Esophagus mucosa (tissue), 1 donor: ENCODE results near the gene DEPDC5. TPM values are rescaled to one million over a fixed set of nuclear protein-coding genes. Genes with fewer than 3 reads are reported as not detected.
"Not testable (repeated sequence)": the region's sequence is repeated elsewhere in the genome, so short reads cannot be mapped to it uniquely, and the experiment has no call there.

Source experiments
- ATAC-seq: fragments of 200-7000 bp; cut with Tn5 transposase; one replicate; pipeline ENCODE4 v1.9.1; 2020
- total RNA-seq: library from RNA; stranded (reverse); gene quantifications from one replicate; pipeline ENCODE4 v1.2.4, GENCODE V29; 2023
- donor health status: DM: yes; HTN: yes; CAD: no.

DEPDC5 gene
- 17.7 TPM for total RNA-seq

DNA sequence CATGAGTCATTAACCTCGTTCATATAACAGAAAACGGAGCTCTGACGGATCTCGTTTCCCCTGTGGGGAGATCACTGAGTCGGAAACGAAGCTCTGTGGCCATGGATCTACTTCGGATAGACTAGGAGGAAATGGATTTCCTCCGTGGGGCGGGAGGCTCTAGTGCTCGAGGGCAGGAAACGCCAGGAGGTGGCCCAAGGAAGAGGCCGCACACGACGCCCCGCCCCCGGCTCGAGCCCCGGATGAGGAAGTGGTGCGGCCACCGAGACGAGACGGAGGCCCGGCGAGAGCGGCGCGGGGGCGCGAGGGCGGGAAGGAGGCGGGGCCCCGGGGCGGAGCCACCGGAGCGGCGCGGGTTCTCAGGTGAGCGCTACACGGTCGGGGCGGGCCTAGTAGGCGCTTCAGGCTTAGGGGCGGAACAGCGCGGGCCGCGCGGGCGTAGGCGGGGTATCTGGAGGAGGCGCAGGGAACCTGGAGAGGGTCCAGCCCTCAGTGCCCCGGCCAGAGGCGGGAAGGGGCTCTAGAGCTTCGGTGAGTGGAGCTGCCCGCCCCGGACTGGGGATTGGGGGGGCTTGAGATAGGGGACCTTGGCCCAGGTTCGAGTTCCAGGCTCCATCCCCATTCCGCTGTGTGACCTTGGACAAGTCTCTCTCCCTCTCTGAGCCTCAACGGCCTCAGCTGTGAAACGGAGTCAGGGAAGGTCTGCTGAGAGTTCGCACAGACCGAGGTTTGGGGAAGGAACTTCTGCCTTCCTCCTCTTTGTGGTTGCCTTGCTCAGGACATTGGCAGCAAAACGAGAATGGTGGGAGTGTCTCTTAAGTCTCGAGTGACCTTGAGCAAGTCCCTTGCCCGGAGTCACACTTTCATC, at the start of gene DEPDC5:
Gene DEPDC5 (plus strand): TSS at position 386 of the 868 bp plus-strand sequence. CDS start 903 bp downstream, outside the sequence.
- ATAC-seq: peak; percentile 90

DNA sequence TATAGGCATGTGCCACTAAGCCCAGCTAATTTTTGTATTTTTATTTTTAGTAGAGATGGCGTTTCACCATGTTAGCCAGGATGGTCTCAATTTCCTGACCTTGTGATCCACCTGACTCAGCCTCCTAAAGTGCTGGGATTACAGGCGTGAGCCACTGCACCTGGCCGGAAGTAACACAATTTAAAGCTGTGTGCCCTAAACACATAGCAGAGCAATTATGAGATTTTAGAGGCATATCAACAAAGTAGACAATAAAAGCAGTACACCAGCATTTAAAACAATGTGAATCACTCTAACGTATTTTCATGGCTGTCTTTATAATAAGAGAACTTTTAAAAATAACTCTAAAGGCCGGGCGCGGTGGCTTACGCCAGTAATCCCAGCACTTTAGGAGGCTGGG, 46.3 kb upstream of the DEPDC5 start:
- no peak for ATAC-seq

DNA sequence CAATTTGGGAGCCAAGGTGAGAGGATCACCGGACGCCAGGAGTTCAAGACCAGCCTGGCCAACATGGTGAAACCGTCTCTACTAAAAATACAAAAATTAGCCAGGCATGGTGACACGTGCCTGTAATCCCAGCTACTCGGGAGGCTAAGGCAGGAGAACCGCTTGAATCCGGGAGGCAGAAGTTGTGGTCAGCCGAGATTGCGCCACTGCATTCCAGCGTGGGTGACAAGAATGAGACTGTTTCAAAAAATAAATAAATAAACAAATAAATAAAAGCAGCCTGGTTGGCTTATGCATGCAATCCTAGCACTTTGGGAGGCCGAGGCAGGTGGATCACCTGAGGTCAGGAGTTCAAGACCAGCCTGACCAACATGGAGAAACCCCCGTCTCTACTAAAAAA, 42.6 kb upstream of the DEPDC5 start:
- not testable (repeated sequence) for ATAC-seq

DNA sequence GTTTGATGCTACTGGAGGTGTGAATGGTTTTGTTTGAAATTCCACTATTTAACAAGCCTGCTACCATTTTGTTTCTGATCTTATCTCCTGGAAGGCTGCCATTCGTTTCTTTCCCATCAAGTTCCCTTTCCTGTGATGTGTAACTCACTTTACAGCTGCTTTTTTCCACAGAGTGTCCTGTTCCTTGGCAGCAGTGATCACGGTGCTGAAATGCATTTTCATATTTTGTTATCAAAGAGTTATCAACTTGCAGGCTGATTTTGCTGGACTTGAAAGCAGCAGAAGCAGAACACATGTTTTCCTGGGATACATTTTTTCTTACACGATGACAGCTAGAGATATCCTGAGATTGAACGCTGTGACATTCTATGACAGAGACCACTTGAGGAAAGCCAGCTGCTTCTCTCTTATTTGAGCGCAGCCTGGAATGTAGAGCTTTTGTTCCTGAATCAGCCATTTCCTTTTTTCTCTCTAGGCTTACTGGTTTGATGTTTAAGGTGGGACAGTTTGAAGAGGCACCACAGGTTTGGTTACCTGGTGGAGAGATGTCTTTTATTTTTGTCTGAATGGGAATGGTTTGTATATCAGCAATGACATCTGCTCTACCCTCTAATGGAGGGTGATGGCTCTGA, 38.6 kb upstream of the DEPDC5 start:
- no peak for ATAC-seq

DNA sequence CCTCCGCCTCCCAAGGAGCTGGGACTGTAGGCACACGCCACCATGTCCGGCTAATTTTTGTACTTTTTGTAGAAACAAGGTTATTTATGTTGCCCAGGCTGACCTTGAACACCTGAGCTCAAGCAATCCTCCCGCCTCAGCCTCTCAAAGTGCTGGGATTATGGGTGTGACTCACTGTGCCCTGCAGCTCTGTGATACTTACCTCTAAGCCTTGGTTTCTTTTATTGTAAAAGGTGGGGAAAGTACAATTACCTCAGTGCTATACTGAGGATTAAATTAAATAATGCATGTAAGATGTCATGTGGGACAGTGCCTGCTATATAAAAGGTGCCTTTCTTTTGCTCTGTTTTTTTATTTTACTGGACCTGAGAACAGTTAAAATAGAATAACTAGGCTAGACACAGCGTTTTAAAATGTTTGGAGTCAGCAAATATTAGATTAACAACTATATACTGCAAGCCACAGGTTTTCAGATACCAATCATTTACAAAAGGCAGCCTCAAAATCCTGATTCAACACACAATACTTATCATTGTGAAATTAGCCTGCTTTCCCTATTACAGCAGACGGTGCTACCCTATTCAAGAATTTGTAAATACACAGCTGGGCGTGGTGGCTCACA, 33.9 kb upstream of the DEPDC5 start:
- ATAC-seq: peak; percentile 79

DNA sequence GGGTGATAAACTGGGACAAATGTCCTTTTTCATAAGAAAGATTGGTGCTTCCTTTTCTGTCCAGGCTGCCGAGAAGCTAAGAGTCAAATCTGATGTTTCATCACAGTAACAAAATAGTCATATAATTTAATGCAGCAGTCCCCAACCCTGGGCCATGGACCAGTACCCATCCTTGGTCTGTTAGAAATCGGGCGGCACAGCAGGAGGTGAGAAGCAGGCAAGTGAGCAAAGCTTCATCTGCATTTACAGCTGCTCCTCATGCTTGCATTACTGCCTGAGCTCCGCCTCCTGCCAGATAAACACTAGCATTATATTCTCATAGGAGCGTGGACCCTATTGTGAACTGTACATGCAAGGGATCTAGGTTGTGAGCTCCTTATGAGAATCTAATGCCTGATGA, 30.1 kb upstream of the DEPDC5 start:
- ATAC-seq: no peak

DNA sequence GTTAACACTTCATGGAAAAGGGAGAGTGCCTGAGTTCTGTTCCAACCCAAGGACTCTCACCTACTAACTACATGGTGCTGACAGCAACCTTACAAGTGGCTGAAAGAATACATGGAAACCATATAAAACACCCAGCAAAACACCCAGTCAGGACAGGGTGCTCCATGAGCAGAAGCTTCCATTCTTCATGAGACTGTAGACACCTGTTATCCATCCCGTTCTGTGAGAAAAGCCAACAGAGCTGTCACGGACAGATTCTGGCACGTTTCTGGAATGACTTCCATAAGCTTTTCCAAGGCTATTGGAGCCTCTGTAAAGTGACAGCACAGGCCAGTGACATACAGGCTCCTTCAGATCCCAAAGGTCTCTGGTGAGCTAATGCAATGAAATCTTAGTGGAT, 27.1 kb upstream of the DEPDC5 start:
- no peak for ATAC-seq

DNA sequence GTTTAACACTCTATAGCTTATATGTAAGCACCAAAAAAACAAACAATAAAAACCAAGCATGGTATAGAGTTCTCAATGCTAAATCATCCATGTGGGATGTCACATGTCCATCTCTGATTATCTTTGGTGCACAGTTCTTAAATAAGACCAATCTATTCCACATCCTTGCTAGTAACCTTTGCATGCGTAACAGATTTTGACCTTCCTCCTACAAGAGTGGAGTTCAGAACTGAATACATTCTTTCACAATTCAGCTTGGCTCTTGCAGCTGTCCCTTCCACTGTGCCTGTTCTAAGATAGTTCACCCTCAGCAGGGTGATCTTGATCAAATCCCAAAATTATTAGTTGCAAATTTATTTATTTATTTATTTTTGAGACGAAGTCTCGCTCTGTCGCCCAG, 25.0 kb upstream of the DEPDC5 start:
- ATAC-seq: no peak

DNA sequence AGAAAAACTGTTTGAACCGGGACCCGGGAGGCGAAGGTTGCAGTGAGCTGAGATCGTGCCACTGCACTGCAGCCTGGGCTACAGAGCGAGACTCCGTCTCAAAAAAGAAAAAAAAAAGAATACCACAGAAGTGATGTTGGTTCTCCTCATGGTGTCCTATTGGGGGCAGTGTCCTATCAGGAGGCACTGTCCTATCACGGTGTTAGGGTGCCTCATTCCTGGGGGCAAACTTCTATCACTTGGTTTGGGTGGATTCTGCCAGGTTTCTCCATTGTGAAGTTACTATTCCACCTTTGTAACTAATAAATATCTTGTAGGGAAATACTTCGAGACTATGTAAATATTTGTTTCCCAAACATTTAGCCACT, 23.5 kb upstream of the DEPDC5 start:
- ATAC-seq: no peak

DNA sequence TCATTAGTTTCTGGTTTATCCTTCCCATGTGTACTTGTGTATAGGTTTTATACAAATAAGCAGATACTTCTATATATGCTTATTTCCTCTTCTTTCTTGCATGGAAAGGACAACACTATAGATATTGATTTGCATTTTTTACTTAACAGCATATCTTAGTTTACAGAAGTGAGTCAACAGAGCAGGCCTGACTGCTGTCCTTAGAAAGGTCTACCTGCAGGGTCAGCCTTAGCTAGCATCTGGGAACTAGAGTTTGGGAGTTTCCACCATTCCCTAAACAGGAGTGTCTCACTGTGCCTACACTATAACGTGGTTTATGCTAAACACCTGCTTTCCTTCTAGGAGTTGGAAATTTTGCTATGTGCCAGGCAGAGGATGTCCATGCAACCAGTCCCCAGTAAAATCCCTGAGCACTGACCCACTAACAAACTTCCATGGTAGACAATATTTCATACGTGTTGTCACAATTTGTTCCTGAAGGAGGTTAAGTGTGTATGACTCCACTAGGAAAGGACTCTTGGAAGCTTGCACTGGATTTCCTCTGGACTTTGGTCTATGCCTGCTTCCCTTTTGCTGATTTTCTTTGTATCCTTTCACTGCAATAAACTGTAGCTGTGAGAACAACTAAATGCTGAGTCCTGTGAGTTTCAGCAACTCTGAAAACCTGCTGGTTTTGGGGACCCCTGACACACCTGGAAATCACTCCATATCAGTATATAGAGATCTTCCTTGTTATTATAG, 21.6 kb upstream of the DEPDC5 start:
- no peak for ATAC-seq

DNA sequence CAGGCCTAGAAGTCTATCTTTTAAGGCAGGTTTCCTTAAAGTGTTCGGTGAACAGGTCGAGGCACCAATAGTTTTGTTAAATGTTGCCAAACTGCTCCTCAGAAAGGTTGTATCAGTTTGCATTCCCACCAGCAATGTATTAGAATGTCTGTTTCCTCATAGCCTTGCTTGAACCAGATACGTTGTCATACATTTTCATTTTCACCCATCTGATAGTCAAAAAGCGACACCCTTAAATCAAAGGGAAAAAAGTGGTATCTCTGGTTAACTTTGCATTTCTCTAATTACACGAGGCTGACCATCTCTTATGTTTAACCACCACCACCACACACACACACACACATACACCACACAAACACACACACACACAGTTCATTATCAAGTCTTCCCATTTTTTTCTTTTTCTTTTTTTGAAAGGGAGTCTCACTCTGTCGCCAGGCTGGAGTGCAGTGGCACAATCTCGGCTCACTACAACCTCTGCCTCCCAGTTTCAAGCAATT, 20.2 kb upstream of the DEPDC5 start:
- no peak for ATAC-seq

DNA sequence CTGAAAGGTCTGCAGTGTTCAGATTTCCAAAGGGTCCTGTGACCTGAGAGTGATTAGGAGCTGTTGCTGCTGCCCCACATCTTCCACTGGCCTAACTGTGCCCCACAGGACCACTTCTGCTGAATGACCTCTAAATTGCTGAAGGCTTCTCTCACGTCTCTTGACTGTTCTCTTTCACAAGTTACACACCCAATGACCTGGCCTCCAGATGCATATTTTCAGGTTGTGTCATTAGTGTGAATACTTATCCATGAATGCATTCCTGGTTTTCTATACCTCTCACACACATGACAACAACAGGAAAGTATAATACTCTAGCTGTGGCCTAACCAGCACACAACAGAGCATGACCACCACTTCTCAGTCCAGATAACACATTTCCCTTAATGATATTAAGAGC, 19.3 kb upstream of the DEPDC5 start:
- peak; percentile 63 for ATAC-seq

DNA sequence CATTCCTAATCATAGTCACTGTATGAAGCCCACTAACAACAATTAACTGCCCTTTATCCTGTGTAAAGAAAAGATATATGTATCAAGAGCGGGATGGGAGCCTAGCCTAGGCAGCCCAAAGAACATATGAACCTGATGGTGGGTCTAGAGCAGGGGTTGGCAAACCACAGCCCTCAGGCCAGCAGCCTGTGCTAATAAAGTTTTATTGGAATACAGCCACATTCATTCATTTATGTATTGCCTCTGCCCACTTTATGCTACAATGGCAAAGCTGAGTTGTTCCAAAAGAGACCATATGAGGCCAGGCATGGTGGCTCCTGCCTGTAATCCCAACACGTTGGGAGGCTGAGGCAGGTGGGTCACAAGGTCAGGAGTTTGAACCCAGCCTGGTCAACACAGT, 17.4 kb upstream of the DEPDC5 start:
- no peak for ATAC-seq

DNA sequence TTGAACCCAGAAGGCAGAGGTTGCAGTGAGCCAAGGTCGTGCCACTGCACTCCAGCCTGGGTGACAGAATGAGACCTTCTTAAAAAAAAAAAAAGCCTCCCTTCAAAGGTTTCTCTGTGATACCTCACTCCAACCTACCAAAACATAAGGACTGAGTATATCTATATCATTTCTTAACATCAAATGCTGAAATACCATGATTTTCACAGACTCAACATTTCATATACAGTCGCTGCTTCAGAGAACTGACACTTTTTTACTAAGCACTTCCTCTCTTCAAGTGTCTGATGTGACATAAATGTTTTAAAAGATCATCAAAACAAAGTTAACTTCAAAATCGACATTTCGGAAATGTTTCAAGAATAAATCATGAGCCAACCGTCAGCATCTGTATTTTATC, 15.9 kb upstream of the DEPDC5 start:
- no peak for ATAC-seq

DNA sequence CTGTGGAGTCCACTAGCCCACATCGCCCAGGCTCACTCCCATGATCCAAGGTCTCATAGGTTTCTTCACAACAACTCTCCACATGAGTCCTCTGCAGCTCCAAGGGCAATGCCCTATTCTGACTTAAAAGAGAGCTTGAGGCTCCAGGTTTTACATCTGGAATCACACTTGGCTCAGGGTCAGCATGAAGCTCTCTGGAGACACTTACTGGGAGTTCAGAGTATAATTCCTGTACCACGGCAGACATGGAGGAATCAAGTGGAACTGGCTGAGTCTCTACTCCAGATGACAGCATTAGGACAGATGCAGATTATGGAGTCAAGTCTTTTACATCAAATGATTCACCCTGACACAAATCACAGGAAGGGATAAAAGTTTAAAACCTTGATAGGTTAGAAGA, 15.3 kb upstream of the DEPDC5 start:
- peak; percentile 36 for ATAC-seq

DNA sequence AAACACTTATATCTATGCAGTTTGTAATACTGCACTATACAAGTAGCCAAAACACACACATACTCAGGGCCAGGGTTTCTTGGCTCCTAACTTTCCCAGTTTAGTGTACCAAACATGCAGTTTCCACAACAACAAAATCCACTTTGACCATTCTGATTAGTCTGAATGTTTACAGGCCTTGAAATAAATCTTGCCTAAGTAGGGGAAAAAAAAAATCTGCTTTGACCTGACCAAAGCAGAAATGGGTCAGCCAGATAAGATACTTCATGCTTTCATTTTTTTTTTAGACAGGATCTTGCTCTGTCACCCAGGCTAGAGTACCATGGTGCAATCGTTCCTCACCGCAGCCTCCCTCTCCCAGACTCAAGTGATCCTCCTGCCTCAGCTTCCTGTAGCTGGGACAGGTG, 14.0 kb upstream of the DEPDC5 start:
- ATAC-seq: no peak

DNA sequence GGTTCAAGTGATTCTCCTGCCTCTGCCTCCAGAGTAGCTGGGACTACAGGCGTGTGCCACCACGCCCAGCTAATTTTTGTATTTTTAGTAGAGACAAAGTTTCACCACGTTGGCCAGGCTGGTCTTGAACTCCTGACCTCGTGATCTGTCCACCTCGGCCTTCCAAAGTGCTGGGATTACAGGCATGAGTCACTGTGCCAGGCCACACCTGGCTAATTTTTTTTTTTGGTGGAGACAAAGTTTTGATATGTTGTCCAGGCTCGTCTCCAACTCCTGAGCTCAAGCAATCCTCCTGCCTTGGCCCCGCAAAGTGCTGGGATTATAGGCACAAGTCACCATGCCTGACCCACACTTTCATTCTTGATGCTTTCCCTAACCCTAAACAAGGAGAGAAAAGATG, 13.5 kb upstream of the DEPDC5 start:
- ATAC-seq: not testable (repeated sequence)

DNA sequence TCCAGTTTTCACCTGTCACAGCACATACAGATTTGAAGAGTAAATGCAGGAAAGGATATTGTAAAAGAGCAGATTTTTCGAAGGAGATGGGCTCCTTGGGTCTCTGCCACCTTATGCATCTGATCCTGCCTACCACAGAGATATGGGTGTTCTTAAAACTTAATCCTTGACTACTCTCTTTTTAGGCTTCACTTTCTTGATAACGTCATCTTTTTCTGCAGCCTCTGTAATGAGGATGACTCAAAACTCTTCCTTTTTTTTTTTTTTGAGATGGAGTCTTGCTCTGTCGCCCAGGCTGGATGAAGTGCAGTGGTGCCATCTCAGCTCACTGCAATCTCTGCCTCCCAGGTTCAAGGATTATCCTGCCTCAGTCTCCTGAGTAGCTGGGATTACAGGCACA, 11.7 kb upstream of the DEPDC5 start:
- ATAC-seq: no peak

DNA sequence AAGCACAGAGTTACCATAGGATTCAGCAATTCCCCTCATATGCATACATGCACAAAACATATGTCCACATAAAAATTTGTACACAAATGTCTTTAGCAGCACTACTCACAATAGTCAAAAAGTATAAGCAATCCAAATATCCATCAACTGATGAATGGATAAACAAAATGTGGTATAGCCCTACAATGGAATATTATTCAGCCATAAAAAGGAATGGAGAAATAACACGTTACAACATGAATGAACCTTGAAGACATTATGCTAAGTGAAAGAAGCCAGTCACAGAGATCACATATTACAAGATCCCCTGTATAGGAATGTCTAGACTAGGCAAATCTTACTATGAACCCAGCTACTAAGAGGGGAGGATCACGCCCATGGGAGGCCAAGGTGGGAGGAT, 11.1 kb upstream of the DEPDC5 start:
- no peak for ATAC-seq

DNA sequence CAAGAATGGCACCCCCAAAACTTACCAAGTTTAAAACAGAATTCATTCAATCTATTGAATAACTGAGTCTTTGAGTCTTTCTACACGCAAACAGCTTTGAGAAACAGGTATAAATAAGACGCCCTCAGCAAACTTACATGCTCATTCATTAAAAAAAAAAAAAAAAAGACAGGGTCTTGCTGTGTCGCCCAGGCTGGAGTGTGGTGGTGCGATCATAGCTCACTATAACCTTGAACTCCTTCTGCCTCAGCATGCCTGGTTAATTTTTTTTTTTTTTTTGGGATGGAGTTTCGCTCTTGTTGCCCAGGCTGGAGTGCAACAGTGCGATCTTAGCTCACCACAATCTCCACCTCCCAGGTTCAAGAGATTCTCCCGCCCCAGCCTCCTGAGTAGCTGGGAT, 9.9 kb upstream of the DEPDC5 start:
- no peak for ATAC-seq

DNA sequence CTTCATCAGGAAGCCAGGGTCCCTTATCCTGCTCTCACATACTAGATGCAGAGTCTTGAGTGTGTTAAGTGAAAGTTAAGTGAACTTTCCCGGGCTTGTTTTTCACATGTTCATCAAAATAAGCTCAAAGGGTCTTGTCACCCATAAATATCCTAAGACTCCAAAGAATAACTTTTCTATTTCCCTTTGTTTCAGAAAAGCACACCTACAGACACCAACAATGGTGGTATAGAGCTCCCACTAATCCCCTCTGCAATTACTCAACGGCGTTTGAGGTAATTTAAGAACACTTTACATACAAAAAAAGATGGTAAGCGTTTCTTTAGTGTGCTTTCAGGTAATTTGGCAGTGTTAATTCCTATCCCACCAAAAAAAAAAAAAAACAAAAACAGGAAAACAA, 6.4 kb upstream of the DEPDC5 start:
- no peak for ATAC-seq

DNA sequence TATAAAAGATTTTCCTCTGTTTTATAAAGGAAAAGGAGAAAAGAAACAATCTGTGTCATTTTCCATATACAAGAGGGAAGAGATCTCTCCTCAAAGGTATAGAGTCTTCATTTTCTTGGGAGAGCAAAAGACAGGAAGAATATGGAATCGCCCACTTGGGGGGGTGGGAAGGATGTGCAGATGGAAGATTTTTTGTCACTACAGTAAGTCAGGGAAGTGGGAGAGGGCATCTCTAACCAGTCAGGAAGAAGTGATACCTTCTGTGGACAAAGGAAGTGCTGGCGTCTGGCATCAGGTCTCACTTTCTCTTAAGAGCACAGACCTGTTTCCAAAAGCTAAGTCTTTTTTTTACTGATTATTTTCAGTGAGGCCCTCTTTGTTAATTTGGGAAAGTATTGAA, 5.3 kb upstream of the DEPDC5 start:
- ATAC-seq: no peak
